Upper lobe of left lung (tissue), 4 donors: Measurements from ENCODE around the gene BRIP1.

ENCODE experiments used
- POLR2AphosphoS5 ChIP-seq, 2 donors: sonication (generic); formaldehyde crosslinking; IDR thresholded peaks; one replicate each; pipeline ENCODE4 v1.5.1; 2017; ENCODE audit warnings: antibody characterized with exemption in 2 of 2
- TF ChIP-seq, protein P1 (sequence below), 6 experiments: fragments of 450-650 bp in 4 of 6; fragments of 200-600 bp in 2 of 6; sonication (generic) in 2 of 6; IDR thresholded peaks; one replicate each; pipeline ENCODE4 v1.5.1; 2016 to 2019; ENCODE audit warnings: antibody characterized with exemption in 6 of 6

DNA sequence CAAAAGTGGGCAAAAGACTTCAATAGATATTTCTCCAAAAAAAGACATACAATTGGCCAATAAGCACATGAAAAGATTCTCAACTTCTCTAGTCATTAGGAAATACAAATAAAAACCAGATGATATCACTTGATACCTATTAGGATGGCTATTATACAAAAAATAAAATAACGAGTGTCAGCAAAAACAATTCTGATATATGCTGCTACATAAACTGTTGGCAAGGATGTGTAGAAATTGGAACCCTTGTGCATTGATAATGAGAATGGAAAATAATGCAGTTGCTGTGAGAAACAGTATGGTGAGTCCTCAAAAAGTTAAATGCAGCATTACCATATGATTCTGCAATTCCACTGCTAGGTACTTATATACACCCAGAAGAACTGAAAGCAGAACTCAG lies 80.6 kb downstream of the BRIP1 start:
- TF ChIP-seq, protein P1, sequence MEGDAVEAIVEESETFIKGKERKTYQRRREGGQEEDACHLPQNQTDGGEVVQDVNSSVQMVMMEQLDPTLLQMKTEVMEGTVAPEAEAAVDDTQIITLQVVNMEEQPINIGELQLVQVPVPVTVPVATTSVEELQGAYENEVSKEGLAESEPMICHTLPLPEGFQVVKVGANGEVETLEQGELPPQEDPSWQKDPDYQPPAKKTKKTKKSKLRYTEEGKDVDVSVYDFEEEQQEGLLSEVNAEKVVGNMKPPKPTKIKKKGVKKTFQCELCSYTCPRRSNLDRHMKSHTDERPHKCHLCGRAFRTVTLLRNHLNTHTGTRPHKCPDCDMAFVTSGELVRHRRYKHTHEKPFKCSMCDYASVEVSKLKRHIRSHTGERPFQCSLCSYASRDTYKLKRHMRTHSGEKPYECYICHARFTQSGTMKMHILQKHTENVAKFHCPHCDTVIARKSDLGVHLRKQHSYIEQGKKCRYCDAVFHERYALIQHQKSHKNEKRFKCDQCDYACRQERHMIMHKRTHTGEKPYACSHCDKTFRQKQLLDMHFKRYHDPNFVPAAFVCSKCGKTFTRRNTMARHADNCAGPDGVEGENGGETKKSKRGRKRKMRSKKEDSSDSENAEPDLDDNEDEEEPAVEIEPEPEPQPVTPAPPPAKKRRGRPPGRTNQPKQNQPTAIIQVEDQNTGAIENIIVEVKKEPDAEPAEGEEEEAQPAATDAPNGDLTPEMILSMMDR (IDR thresholded peaks at IDR 0.05): no peak
- TF ChIP-seq POLR2AphosphoS5 (IDR thresholded peaks at IDR 0.05): no peak
